ENCODE measurements around the gene AKAP8L.
A peak's percentile ranks its signal among the peaks of the same experiment; 100 is the strongest.
"Not testable (repeated sequence)": the region's sequence is repeated elsewhere in the genome, so short reads cannot be mapped to it uniquely, and the experiment has no call there.

Gene AKAP8L

GRCh38 chr19:15412832-15413231 is 6.0 kb downstream of the AKAP8L start:
- DNase-seq = no peak

DNA sequence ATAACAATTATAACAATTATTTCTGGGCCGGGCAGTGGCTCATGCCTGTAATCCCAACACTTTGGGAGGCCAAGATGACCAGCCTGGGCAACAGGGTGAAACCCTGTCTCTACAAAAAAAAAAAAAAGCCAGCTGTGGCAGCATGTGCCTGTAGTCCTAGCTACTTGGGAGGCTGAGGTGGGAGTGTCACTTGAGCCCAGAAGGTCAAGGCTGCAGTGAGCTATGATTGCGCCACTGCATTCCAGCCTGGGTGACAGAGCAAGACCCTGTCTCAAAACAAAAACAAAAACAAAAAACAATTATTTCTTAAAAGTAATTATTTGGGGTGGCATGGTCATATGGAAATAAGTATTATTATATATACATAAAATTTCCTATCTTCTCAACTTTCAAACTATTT is 7.4 kb downstream of the AKAP8L start:
- DNase-seq = not testable (repeated sequence)

DNA sequence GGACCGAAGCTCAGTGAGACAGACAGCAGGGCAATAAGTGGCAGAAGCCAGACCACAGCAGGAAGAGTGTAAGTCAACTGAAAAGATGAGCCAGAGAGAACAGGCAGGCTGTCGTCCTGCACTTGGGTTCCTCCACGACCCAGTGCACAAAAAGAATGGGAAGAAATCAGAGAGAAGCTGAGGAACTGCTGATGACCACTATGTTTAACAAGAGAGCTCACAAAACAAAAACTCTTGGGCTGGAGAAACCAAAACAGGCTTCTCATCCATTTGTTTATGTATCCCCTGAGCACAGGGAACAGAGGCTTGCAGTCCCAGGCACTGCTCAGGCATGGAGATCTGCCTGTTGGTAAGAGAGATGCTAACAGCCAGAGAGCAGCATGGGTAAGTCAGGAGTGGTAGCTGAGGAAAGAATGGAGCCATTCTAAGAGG is 14.0 kb downstream of the AKAP8L start:
- DNase-seq = no peak

DNA sequence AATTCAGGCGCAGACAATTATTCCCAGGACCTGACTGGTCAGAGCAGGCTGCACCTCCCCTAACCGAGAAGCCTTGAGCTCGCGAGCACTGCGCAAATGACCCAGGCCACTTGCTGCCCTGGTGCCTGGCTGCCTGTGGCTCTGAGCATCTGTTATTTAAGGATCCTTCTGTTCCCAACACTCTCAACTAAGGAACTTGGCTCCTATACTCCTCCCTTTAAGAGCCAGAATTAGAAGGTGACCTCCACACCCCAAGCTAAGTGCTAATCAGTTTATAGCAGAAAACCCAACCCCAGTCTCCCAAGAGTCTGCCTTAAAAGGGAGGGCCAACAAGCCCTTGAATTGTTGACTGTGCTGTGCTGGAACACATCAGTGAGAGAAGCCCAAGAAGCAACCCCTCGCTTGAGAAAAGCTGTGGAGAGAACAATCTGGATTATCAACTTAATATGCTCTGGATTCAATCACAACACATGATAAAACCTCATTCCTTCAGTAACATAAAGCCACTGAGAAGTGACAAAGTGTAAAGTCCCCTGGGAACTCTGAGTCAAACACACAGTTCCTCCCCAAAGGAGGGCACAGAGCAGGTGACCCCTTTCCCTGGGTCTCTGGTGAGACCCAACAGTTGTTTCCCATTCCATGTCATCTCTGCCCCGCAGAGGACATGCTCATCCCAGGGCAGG is 14.6 kb downstream of the AKAP8L start:
- DNase-seq = no peak

- DNase-seq = no peak
These were observed 15.6 kb downstream of the AKAP8L start for GRCh38 chr19:15403151-15403531.

- no peak for DNase-seq
These were observed 16.2 kb downstream of the AKAP8L start for GRCh38 chr19:15402411-15403150.

- no peak for DNase-seq
These were observed 17.4 kb downstream of the AKAP8L start for GRCh38 chr19:15401397-15401710.

DNA sequence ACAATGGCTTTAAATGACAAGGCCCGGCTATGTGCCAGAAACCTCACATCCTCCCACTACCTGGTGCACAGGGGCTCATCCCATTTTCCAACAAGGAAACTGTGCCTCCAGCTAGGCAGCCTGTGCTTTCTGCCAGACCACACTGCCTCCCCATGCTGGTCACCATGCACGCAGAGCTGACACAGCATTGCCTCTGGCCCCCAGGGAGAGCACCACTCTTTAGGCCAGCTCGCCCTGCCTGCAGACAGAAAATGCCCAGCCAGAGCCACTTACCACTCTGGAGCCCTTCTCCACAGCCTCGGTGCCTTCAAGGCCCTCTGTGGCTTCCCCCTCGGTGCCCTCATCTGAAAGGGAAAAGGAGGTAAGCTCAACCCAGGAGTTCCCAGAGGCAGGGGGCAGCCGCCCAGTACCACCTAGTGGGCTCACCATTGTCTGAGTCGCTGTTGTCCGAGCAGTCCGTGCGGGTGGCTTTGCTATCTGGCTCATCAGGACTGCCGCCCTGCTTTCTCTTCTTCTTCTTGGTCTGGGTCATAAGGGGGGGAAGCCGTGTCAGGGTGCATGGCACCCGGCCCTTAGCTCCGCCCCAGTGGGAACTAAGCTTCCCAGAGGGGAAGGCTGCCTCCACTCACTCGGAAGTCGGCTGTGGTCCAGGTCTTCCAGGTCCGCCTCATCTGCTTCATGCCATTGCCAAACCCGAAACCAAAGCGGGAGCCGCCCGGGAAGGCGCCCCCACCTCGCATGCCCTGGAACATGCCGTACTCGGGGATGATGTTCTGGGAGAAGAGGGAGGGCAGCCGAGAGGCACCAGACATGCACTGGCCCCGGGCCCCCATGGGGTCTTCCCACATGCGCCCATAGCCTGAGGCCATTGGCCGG is 18.0 kb downstream of the AKAP8L start:
- DNase-seq = no peak

DNA sequence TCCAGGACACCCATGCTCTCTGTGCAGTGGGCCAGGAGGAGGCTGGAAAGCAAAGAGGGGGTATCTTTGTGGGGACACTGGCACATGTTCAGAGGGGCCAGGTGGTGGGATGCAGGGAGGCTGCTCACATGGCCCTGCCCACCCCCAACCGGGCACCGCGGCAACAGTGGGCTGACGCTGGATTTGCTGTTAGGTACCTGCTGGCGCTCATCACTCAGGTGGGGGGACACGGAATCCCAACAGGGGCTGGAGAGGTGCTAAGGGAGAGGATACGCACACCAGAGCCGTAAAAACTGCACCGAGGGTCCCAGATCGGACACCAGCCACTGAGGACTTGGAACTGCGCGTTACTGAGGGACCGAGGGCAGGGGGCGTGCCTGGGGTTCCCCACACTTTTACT is 19.2 kb downstream of the AKAP8L start:
- no peak for DNase-seq

DNA sequence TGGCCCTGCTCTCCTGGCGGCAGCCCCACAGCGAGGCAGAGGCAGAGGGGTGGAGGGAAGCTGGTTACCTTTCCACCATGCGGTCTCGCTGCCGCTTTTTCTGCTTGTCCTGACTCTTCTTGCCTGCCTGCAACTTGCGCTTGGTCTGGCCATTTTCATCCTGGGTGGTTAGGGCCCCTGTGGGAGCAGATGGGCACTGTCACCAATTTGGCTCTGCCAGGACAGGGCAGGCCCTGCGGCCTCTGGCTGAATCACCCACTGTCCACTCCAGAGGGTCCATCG is 19.6 kb downstream of the AKAP8L start:
- DNase-seq = no peak

DNA sequence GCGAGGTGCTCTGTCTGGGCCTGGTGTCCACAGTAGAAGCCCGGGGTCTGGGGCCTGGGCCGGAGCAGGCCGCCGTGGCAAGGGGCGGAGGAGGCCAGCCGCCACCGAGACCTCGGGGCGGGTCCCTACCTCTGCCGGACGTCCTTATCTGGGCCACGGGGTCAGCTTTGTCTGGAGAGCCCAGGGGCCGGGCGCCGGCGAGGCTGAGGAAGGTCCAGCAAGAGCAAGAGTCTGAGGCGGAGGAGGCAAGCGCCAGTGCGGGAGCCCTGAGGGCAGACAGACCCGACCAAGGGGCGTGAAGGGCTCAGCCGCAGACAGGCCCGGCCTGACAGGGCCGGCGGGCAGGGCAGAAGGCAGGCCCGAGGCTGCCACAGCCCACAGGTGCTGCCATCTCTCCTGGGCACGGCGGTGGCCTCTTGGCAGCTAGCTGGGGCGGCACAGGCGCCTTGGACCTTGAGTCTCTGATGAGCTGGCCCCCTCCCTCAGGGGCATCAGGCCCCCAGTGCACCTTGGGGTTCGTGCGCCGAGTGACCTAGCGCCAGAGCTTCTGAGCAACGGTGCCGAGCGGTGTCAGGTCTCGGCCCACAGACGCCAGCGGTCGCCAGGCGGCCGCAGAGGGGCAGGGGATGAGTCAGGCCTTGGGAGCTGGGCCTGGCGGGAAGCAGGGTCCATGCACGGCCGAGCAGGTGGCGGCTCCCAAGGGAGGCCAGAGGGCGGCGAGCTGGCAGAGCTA is 20.1 kb downstream of the AKAP8L start:
- no peak for DNase-seq

DNA sequence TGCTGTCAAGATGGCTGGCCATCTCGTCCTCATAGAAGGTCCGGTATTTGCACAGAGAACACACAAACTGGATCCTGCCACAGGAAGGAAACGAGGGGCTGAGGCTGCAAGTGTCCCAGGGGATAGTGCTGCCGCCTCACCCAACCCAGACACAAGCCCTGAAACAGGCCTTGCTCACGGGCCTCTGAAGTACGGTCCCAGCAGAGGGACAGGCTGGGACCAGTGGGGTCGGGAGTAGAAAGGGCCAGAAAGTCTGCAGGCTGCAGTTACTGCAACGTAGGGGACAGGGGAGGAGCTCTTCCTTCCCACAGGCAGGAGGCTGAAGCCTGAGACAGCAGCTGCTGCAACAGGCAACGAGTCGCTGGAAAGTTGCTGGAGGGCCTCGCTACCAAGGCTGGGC is 21.0 kb downstream of the AKAP8L start:
- DNase-seq = no peak

GRCh38 chr19:15397236-15397635 is 21.6 kb downstream of the AKAP8L start:
- no peak for DNase-seq

DNA sequence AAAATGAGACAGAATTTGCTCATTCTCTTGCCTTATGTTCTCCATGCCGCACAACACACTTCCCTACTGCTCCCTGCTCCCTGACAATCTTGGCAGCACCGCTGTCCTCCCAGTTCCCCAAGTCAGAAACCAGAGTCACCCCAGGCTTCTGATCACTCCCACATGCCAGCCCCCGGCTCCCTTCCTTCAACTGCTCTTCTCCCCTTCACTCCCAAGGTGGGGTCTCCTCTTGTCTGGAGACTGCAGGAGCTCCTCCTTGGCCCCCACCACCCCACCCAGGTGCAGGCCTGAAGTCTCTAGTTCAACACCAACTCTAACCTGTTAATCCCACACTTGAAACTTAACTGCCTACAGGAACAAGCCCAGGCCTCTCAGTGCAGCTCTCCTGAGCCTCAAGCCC is 22.4 kb downstream of the AKAP8L start:
- DNase-seq = no peak

DNA sequence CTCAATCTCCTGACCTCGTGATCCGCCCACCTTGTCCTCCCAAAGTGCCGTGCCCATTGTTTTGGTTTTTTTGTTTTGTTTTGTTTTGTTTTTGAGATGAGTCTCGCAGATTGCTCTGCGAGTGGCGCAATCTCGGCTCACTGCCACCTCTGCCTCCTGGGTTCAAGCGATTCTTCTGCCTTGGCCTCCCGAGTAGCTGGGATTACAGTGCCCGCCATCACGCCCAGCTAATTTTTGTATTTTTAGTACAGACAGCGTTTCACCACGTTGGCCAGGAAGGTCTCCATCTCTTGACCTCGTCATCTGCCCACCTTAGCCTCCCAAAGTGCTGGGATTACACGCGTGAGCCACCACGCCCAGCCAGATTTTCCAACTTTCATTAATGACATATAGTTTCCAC is 23.5 kb downstream of the AKAP8L start:
- DNase-seq = not testable (repeated sequence)

DNA sequence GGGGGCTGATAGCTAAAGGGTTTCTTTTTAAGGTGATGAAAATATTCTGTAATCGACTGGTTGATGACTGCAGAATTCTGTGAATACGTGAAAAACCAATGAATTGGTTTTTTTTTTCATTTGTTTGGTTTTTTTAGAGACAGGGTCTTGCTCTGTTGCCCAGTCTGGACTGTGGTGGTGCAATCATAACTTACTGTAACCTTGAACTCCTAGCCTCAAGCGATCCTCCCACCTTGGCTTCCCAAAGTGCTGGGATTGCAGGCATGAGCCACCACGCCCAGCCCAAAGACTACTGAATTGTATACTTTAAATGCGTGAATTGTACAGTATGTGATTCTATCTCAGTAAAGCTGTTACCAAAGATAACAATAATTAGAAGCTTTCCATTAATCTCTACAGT is 24.4 kb downstream of the AKAP8L start:
- no peak for DNase-seq

DNA sequence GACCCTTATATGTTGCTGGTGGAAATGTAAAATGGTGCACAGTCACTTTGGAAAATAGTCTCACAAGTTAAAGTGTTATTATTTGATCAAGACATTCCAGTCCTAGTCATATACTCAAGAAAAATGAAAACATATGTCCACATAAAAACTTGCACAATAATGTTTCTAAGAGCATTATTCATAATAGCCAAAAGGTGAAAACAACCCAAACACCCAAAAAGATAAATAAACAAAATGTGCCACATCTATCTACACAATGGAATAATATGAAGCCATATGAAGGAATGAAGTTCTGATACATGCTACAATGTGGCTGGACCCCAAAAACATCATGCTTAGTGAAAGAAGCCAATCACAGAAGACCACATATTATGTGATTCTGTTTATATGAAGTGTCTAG is 24.8 kb downstream of the AKAP8L start:
- no peak for DNase-seq

GRCh38 chr19:15390814-15391213 is 28.0 kb downstream of the AKAP8L start:
- no peak for DNase-seq

GRCh38 chr19:15381864-15382263 is 36.9 kb downstream of the AKAP8L start:
- no peak for DNase-seq

GRCh38 chr19:15381429-15381828 is 37.4 kb downstream of the AKAP8L start:
- no peak for DNase-seq

GRCh38 chr19:15379999-15380647 is 38.7 kb downstream of the AKAP8L start:
- DNase-seq = no peak

GRCh38 chr19:15379083-15379998 is 39.4 kb downstream of the AKAP8L start, which contains the start of gene AKAP8:
TSS of gene AKAP8 (minus strand) at chr19:15379787. CDS start at chr19:15379731, 56 bp downstream.
- DNase-seq = peak; percentile 98

Measured in activated T-cell treated with anti-CD3 and anti-CD28 coated beads, Interleukin-2, amount 50 U/mL, for 48 hours (primary cell).